NT2/D1 (cell line): ENCODE measurements around the gene RGS12.

Experiments
- YY1 ChIP-seq: IDR thresholded peaks from 2 replicates; pipeline ENCODE4 v1.6.1; 2011; ENCODE audit not compliant: insufficient read length, insufficient read depth
- ZNF274 ChIP-seq: IDR thresholded peaks from 2 replicates; pipeline ENCODE4 v1.6.1; 2011; ENCODE audit warnings: mild to moderate bottlenecking, low read depth, low read length

DNA sequence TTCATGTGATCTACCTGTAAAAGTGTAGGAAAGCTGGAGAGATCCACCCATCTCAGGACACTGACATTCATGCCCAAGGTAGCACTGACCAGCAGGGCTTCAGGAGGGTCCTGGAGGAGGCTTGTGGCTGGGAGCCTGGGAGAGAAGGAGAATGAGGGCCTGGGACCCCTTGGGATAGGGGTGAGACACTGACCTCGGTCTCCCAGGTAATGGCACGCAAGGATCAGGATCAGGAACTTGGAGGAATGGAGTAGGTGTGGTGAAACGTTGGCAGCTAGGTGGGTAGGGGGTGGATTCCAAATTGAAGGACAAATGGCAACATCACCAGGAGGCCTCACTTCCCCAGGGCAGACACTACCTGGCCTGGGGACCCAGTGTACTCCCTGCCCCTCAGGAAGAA lies 12.4 kb upstream of the RGS12 start:
- no peak for TF ChIP-seq YY1
- TF ChIP-seq ZNF274 = no peak
